Effector memory CD8-positive, alpha-beta T cell (primary cell): Measurements from ENCODE around the gene PNCK.

Source experiments
- ATAC-seq: fragments of 150-1000 bp; cut with Tn5 transposase; replicated peaks from 2 replicates; pipeline ENCODE4 v1.10.0; 2021; ENCODE audit warnings: mild to moderate bottlenecking, moderate library complexity
- DNase-seq, 3 experiments: peaks; one replicate each; pipeline ENCODE4 v3.0.0; 2021
- H3K27ac Mint-ChIP-seq, 2 donors: one replicate each; pipeline ENCODE4 v1.8.0; 2022; ENCODE audit warnings: mild to moderate bottlenecking in 2 of 2, mixed read lengths in 2 of 2, moderate library complexity in 2 of 2
- H3K27me3 Mint-ChIP-seq, 2 donors: one replicate each; pipeline ENCODE4 v1.8.0; 2022; ENCODE audit warnings: mixed read lengths in 2 of 2
- H3K36me3 Mint-ChIP-seq: one replicate; pipeline ENCODE4 v1.8.0; 2022; ENCODE audit warnings: mild to moderate bottlenecking, moderate library complexity, mixed read lengths; ENCODE audit not compliant: insufficient read depth
- H3K4me1 Mint-ChIP-seq, 2 donors: one replicate each; pipeline ENCODE4 v1.8.0; 2022; ENCODE audit warnings: low read depth in 2 of 2, mixed read lengths in 2 of 2
- H3K4me3 Mint-ChIP-seq, 2 donors: one replicate each; pipeline ENCODE4 v1.8.0; 2022; ENCODE audit warnings: mild to moderate bottlenecking in 2 of 2, mixed read lengths in 2 of 2, moderate library complexity in 2 of 2
- H3K9me3 Mint-ChIP-seq, 2 donors: one replicate each; pipeline ENCODE4 v1.8.0; 2022; ENCODE audit warnings: mixed read lengths in 2 of 2

Gene PNCK

DNA sequence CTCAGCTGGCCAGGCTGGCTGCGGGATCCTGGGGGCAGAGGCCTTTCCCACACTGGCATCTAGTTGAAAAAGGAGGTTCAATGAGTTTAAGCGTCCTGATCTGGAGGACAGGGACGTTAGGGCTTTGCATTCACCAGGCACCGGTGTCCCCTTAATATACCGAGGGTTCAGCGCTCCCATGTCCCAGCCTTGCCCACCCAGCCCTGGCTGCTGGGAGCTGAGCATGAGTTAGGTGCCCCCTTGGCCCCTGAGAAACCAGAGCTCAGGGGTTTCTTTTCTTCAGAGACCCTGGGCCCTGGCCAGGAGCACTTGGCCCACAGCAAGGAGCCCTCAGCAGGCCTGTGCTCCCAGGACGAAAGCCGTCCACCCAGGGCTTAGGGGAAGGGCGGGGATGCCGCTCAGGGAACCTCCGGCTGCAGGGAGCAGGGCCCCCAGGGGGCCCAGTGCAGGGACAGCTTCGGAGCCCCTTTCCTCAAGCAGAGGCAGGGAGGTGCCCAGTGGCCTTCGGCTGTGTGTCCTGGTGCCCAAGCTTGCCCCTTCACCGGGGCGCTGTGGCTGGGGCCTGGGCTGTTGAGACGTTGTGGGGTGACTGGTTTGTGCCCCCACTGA lies 47.5 kb downstream of the PNCK start:
- Mint-ChIP-seq H3K9me3 (no peaks in the 10 kb centered on the region), H3K27ac (no peak overlapping the region), H3K27me3 (peaks cover 21 to 25% of the 10 kb centered on the region in 2 donors), H3K4me3 (no peak overlapping the region), H3K36me3 (no peaks in the 10 kb centered on the region), H3K4me1 (no peaks in the 10 kb centered on the region)
- no peak for ATAC-seq
- no peak for DNase-seq

DNA sequence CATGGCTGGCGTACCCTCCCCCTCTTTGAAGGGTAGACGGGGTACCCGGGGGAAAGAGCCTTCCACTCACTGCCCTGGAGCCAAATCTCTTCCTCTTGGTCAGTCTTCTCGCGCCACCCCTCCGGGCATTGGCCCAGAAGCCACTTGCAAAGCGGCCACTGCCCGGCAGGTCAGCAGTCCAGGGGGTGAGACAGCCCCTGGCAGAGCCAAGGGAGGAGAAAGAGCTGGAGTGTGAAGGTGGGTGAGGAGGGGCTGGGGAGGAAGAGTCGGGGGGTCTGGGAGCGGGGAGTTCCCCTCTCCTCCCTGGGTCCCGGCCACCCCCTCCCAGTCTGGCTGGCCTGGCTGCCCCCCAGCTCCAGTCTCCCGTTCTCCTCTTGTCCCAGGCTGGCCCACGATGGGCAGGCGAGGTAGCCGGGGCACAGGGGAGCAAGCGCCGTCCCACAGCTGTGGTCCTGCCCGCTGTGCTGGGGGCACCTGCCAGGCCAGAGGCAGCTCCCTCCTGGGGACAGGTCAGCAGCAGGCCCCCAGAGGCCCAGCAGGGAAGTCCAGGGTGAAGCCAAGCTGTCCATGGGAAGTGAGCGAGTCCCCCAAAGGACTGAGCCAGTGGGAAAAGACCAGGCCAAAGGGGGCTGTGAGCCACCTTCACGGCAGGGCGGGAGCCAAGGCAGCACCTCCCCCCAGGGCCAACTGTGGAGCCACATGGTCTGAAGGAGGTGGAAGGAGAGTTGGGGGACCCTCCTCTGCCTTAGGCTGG lies 48.2 kb downstream of the PNCK start:
- Mint-ChIP-seq H3K27ac (no peak overlapping the region), H3K9me3 (no peaks in the 10 kb centered on the region), H3K36me3 (no peaks in the 10 kb centered on the region), H3K27me3 (peaks cover 21 to 25% of the 10 kb centered on the region in 2 donors), H3K4me3 (no peak overlapping the region), H3K4me1 (no peaks in the 10 kb centered on the region)
- ATAC-seq (no peak), DNase-seq (no peak)

DNA sequence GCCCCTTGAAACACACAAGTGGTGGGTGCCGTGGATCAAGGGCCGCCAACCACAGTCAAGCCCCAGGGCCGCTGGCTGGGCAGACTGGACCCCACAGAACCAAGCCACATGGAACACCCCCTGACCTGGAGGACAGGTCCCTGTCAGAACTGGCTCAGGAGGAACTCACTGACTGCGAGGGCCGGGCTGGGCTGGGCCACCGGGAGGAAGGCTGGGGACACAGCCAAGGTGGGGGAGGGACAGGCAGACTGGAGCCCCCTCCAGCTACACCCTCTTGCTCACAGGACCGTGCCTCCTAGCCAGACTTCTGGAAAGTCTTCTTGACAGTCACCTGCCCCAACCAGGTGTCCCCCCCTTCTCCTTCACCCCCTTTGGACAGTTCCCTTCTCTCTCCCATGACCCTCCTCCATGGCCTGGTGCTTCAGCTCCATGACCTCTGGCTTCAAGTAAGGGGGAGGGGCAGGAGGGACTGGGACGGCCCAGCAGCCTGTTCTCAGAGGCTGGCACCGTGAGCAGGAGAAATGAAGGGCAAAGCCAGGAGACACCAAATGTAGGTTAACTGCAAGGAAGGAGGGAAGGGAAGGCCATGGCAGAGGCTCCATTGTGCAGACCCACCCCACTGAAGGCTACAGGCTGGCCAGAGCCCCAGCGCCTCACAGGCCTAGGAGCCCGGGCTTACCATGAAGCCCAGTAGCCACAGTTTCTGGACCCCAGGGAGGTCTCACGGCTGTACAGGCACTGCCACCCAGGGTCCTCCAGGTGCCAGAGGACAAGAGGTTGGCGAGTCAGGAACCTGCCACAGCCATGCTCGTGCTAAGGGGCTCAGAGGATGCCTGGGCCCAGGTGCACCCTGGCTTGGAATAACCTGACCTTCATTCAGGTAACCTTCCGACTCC lies 49.2 kb downstream of the PNCK start:
- Mint-ChIP-seq H3K36me3 (no peaks in the 10 kb centered on the region), H3K4me1 (no peaks in the 10 kb centered on the region), H3K27me3 (peaks cover 21 to 25% of the 10 kb centered on the region in 2 donors), H3K9me3 (no peaks in the 10 kb centered on the region), H3K27ac (no peak overlapping the region), H3K4me3 (no peak overlapping the region)
- DNase-seq (no peak), ATAC-seq (no peak)

DNA sequence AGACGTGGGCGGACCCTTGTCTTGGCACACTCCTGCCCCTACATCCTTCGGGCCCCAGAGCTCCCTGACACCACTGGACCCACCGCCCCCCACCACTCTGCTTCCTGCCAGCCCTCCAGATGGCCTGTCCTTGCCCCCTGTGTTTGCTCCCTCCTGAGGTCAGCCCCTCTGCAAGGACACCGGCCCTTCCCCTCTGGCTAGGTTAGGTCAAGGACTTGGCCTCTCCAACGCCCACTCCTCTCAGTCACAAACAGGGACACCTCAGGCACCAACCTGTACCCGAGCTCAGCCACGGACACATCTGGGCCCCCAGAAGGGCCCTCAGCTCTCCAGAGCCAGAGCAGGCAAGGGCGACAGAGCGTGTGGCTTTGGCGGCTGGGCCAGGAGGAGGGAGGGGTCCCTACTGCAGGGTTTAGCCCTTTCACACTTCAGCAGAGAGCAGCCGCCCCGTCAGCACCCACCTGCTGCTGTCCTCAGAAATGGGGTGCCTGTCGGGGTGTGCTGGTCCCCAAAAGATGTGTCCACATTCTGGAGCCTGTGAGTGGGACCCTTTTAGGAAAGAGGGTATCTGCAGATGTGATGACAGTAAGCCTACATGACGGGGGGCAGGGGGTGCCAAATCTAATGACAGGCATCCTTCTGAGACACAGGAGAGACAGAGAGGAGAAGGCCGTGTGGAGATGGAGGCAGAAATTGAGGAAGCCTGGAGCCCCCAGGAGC lies 50.1 kb downstream of the PNCK start:
- Mint-ChIP-seq H3K36me3 (no peaks in the 10 kb centered on the region), H3K4me1 (no peaks in the 10 kb centered on the region), H3K9me3 (no peaks in the 10 kb centered on the region), H3K4me3 (no peak overlapping the region), H3K27ac (no peak overlapping the region), H3K27me3 (peaks cover 21 to 25% of the 10 kb centered on the region in 2 donors)
- no peak for ATAC-seq
- no peak for DNase-seq

DNA sequence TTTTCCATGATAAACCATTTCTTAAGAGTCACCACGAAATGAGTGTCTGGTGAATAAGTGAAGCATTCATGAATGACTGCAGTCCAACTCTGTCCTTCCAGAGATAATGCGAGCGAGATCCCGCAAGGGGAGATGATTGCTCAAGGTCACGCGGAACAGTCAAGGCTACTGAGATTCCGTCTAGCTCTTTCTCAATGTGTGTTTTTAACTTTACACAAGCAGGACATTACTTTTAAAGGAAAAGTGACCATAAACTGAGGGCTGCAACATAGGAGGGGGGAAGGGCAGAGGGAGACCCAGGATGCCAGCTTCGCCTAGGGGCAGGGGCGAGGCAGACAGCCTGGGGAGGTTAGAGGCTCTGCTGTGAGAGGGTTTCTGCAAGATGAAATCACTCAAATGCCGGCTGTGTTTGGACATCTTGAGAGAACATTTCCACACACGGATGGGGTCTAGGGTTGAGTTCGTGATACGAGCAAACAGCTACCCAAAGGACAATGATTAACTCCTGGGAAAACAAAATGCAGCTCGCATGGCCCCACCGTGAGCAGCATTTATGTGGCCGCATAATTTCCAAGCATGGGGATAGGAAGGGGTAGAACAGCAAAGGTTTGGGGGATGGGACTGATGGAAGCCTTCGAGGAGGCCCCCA lies 50.8 kb downstream of the PNCK start:
- H3K9me3 Mint-ChIP-seq: no peaks in the 10 kb centered on the region
- DNase-seq: no peak
- peaks cover 21 to 25% of the 10 kb centered on the region in 2 donors for H3K27me3 Mint-ChIP-seq
- no peak overlapping the region for H3K27ac Mint-ChIP-seq
- no peaks in the 10 kb centered on the region for H3K36me3 Mint-ChIP-seq
- H3K4me1 Mint-ChIP-seq: no peaks in the 10 kb centered on the region
- H3K4me3 Mint-ChIP-seq: no peak overlapping the region
- no peak for ATAC-seq

DNA sequence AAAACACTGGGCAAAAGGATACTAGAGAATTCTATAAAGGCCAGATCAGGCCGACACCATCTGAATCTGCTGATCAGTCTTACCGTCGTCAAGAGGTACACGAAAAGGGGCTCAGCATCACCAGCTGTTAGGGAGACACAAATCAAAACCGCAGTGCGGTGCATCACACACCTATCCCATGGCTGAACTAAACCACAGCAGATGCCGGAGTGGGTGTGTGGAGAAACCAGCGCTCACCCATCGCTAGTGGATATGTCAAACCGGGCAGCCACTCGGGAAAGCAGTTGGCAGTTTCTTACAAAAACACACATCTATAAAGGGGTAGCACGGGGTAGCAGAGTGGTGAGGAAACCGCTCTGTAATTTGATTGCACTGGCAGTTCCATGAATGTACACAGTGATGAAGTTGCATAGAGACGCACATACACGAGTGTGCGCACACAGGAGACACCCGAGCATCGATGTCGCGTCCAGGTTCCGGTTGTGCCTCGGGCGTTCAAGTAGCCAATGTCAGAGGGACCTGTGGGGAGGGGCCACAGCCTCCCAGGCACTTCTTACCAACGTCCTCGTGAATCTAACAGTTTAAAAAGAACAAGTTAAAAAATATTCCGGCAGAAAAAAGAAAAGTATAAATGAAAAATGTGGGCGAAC lies 51.5 kb downstream of the PNCK start:
- Mint-ChIP-seq H3K36me3 (no peaks in the 10 kb centered on the region), H3K27ac (no peak overlapping the region), H3K4me1 (no peaks in the 10 kb centered on the region), H3K4me3 (no peak overlapping the region), H3K27me3 (peaks cover 21 to 25% of the 10 kb centered on the region in 2 donors), H3K9me3 (no peaks in the 10 kb centered on the region)
- DNase-seq (no peak), ATAC-seq (no peak)

DNA sequence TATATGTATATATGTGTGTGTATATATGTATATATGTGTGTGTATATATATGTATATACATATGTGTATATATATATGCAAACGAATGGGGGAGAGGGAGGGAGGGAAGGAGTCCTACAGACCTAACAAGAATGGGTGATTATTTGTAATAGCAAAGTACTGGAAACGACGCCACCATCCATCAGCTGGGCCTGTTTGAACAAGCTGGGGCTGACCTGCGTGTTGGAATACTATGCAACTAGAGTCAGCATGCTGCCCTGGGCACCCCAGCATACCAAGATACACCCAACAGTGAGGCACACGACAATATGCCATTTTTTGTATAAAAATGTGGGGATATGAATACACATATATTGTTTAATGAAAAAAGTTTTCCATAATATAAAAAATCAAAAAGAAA lies 53.0 kb downstream of the PNCK start:
- DNase-seq (no peak), ATAC-seq (no peak)
- Mint-ChIP-seq H3K27ac (no peak overlapping the region), H3K27me3 (peaks cover 21 to 25% of the 10 kb centered on the region in 2 donors), H3K9me3 (no peaks in the 10 kb centered on the region), H3K4me3 (no peak overlapping the region), H3K4me1 (no peaks in the 10 kb centered on the region), H3K36me3 (no peaks in the 10 kb centered on the region)
